ENCODE measurements around the gene RASL10A. TPM values are rescaled to one million over a fixed set of nuclear protein-coding genes. Genes with fewer than 3 reads are reported as not detected.

The RASL10A gene
- total RNA-seq, 4 donors from 2014 or later = 0.13 to 1.2 TPM; not detected in 2

GRCh38 chr22:29288837-29289236 lies 26.7 kb downstream of the RASL10A start:
- Histone ChIP-seq H3K36me3 (peaks cover 6 to 93% of the 10 kb centered on the region in 2 donors), H3K27me3 (no peaks in the 10 kb centered on the region), H3K4me1 (peaks cover 16 to 17% of the 10 kb centered on the region in 2 donors), H3K27ac (no peak overlapping the region), H3K9me3 (no peaks in the 10 kb centered on the region), H3K4me3 (no peak overlapping the region)
- in situ Hi-C loops (cut with MboI; ENCODE audit: low sequenced_read_pairs in 4 of 4) (loop anchor here in 1 of 4 donors (25.0 kb wide), 1 partner anchor 248 kb away; no protein-coding TSS in a partner anchor), intact Hi-C loops (cut with DNase I; ENCODE audit: low total_unique reads) (no loop called here)
- no peak for ATAC-seq
- DNase-seq = no peak
- TF ChIP-seq, protein P1, sequence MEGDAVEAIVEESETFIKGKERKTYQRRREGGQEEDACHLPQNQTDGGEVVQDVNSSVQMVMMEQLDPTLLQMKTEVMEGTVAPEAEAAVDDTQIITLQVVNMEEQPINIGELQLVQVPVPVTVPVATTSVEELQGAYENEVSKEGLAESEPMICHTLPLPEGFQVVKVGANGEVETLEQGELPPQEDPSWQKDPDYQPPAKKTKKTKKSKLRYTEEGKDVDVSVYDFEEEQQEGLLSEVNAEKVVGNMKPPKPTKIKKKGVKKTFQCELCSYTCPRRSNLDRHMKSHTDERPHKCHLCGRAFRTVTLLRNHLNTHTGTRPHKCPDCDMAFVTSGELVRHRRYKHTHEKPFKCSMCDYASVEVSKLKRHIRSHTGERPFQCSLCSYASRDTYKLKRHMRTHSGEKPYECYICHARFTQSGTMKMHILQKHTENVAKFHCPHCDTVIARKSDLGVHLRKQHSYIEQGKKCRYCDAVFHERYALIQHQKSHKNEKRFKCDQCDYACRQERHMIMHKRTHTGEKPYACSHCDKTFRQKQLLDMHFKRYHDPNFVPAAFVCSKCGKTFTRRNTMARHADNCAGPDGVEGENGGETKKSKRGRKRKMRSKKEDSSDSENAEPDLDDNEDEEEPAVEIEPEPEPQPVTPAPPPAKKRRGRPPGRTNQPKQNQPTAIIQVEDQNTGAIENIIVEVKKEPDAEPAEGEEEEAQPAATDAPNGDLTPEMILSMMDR (IDR thresholded peaks at IDR 0.05 in 4 of 5, conservative IDR thresholded peaks at IDR 0.05 in 1 of 5) = no peak
- no peak for TF ChIP-seq POLR2A (IDR thresholded peaks at IDR 0.05)

DNA sequence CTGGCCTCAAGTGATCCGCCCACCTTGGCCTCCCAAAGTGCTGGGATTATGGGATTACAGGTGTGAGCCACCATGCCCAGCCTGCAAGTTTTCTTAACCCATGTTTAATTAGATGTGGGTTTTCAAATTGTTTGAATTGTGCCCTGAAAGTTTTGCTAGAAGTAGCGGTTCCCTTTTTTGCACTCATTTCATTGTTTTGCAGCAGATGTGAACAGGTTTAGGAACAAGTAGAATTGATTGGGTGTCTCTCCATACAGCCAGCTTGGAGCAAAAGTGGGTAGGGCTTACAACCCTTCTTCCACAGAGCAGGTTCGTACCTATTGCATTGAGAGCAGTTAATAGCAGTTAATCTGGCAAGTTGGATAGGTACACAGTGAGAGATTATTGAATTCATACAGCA lies 31.3 kb downstream of the RASL10A start:
- in situ Hi-C loops (cut with MboI; ENCODE audit: low sequenced_read_pairs in 4 of 4) = loop anchor here in 1 of 4 donors (25.0 kb wide), 1 partner anchor 253 kb away; no protein-coding TSS in a partner anchor
- peaks cover 13 to 99% of the 10 kb centered on the region in 2 donors for H3K36me3 ChIP-seq
- no peak for TF ChIP-seq POLR2A (IDR thresholded peaks at IDR 0.05)
- TF ChIP-seq, protein P1 (IDR thresholded peaks at IDR 0.05 in 4 of 5, conservative IDR thresholded peaks at IDR 0.05 in 1 of 5) = no peak

DNA sequence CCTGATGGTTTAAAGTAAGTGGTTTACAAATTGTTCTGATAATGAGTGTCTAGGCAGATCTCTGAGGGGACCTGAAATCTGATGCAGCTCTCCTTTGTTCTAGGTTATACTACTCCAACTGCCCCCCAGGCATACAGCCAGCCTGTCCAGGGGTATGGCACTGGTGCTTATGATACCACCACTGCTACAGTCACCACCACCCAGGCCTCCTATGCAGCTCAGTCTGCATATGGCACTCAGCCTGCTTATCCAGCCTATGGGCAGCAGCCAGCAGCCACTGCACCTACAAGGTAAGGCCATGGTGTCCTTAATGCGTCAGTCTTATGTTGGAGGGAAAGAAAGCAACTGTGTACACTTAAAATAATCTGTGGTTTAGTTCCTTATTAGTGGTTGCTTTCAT lies 37.6 kb downstream of the RASL10A start:
- in situ Hi-C loops (cut with MboI; ENCODE audit: low sequenced_read_pairs in 4 of 4) (loop anchor here in 1 of 4 donors (25.0 kb wide), 1 partner anchor 259 kb away; no protein-coding TSS in a partner anchor), intact Hi-C loops (cut with DNase I; ENCODE audit: low total_unique reads) (no loop called here)
- no peak overlapping the region for H3K4me3 ChIP-seq

More for the DNA sequence above, 31.3 kb downstream of the RASL10A start:
- H3K9me3 ChIP-seq = no peaks in the 10 kb centered on the region
- no peaks in the 10 kb centered on the region for H3K4me1 ChIP-seq
- intact Hi-C loops (cut with DNase I; ENCODE audit: low total_unique reads) = no loop called here
- no peaks in the 10 kb centered on the region for H3K27me3 ChIP-seq
- H3K27ac ChIP-seq = no peak overlapping the region
- DNase-seq (no peak), ATAC-seq (no peak)
- H3K4me3 ChIP-seq = no peak overlapping the region

GRCh38 chr22:29275819-29276565 lies 39.5 kb downstream of the RASL10A start:
- in situ Hi-C loops (cut with MboI; ENCODE audit: low sequenced_read_pairs in 4 of 4) = loop anchor here in 1 of 4 donors (25.0 kb wide), 1 partner anchor 261 kb away; no protein-coding TSS in a partner anchor

More for the DNA sequence above, 37.6 kb downstream of the RASL10A start:
- no peak for TF ChIP-seq POLR2A (IDR thresholded peaks at IDR 0.05)
- TF ChIP-seq, protein P1 (IDR thresholded peaks at IDR 0.05 in 4 of 5, conservative IDR thresholded peaks at IDR 0.05 in 1 of 5) = no peak
- peaks cover 5 to 96% of the 10 kb centered on the region in 2 donors for H3K36me3 ChIP-seq
- no peak for DNase-seq
- H3K27me3 ChIP-seq = no peaks in the 10 kb centered on the region
- ATAC-seq = no peak
- H3K9me3 ChIP-seq = no peaks in the 10 kb centered on the region
- H3K4me1 ChIP-seq = peaks cover 32 to 45% of the 10 kb centered on the region in 2 donors
- H3K27ac ChIP-seq = peak overlapping the region in 1 of 4 donors; percentile 19

More at GRCh38 chr22:29275819-29276565, 39.5 kb downstream of the RASL10A start:
- peak overlapping the region in 1 of 4 donors; percentile 4 for H3K4me3 ChIP-seq
- intact Hi-C loops (cut with DNase I; ENCODE audit: low total_unique reads) = no loop called here
- no peaks in the 10 kb centered on the region for H3K27me3 ChIP-seq
- peak overlapping the region in 3 of 4 donors; percentile 31 to 59 (median 56) for H3K27ac ChIP-seq
- DNase-seq (no peak), ATAC-seq (no peak)
- TF ChIP-seq, protein P1 (IDR thresholded peaks at IDR 0.05 in 4 of 5, conservative IDR thresholded peaks at IDR 0.05 in 1 of 5) = no peak
- TF ChIP-seq POLR2A (IDR thresholded peaks at IDR 0.05) = no peak
- peaks cover 2 to 87% of the 10 kb centered on the region in 2 donors for H3K36me3 ChIP-seq
- no peaks in the 10 kb centered on the region for H3K9me3 ChIP-seq
- H3K4me1 ChIP-seq = peaks cover 51 to 64% of the 10 kb centered on the region in 2 donors

Data from gastrocnemius medialis (tissue), 4 donors.